ENCODE results near the gene EPHB2.

DNA sequence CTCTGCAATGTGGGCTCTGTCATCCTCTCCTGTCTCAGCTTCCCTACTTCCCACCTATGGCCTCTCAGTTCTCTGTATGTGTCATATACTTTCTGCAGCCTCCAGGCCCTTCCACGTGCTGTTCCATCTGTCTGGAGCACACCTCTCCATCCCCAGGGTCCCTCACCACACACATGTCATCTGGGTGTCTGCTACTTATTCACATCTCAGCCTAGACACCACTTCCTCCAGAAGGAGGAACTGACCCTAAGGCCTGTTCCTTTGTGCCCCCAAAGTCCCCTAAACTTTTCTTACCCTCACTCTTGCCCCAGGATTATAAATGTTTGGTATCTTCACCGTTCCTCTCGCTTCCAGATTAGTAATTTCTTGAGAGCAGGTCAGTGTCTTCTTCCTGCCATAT, 251.9 kb downstream of the EPHB2 start:
- TF ChIP-seq EZH2 (IDR thresholded peaks at IDR 0.05) (no peak), POLR2AphosphoS5 (IDR thresholded peaks at IDR 0.05; ENCODE audit: borderline replicate concordance, low read depth, low read length) (no peak), FOXP2 (optimal IDR thresholded peaks at IDR 0.05; ENCODE audit: control extremely low read depth, extremely low read length, insufficient read depth) (no peak)

All from SK-N-MC (cell line).